Stimulated activated effector memory CD8-positive, alpha-beta T cell treated with anti-CD3 and anti-CD28 coated beads, Interleukin-12 subunit alpha, Interleukin-12 subunit beta, amount 100 ng/mL, for 72 hours (primary cell): ENCODE data around the gene THOC5.
"Not testable (repeated sequence)": the region's sequence is repeated elsewhere in the genome, so short reads cannot be mapped to it uniquely, and the experiment has no call there.

Experiments used
- ATAC-seq: fragments of 150-1000 bp; cut with Tn5 transposase; 2 replicates; pipeline ENCODE4 v1.10.0; 2021
- DNase-seq, 2 donors: peaks; one replicate each; pipeline ENCODE4 v3.0.0; 2021 to 2022; ENCODE audit warnings: low spot score in 2 of 2
- H3K27ac Mint-ChIP-seq: one replicate; pipeline ENCODE4 v1.8.0; 2022; ENCODE audit warnings: mild to moderate bottlenecking, mixed read lengths
- H3K36me3 Mint-ChIP-seq: one replicate; pipeline ENCODE4 v1.8.0; 2022; ENCODE audit warnings: mild to moderate bottlenecking, mixed read lengths
- H3K4me1 Mint-ChIP-seq: one replicate; pipeline ENCODE4 v1.8.0; 2022; ENCODE audit warnings: mixed read lengths
- H3K4me3 Mint-ChIP-seq: one replicate; pipeline ENCODE4 v1.8.0; 2022; ENCODE audit warnings: mild to moderate bottlenecking, mixed read lengths
- H3K9me3 Mint-ChIP-seq: one replicate; pipeline ENCODE4 v1.8.0; 2022; ENCODE audit warnings: mixed read lengths

Gene THOC5

GRCh38 chr22:29553351-29554224 is at the start of gene THOC5:
Gene THOC5, minus strand, starts transcription at chr22:29553757. Its CDS starts 4,610 bp downstream, at chr22:29549147.
- Mint-ChIP-seq H3K4me1 (peaks cover 27% of the 10 kb centered on the region), H3K27ac (peak within 1 kb of the TSS; percentile 92), H3K9me3 (no peaks in the 10 kb centered on the region), H3K4me3 (peak within 1 kb of the TSS; percentile 85), H3K36me3 (peaks cover 46% of the 10 kb centered on the region)
- DNase-seq (peak; percentile 73 to 95), ATAC-seq (peak; percentile 99)

GRCh38 chr22:29598684-29599020 is 45.1 kb upstream of the THOC5 start:
- ATAC-seq (no peak), DNase-seq (no peak)
- H3K4me1 Mint-ChIP-seq: peaks cover 5% of the 10 kb centered on the region
- H3K27ac Mint-ChIP-seq: no peak overlapping the region
- no peaks in the 10 kb centered on the region for H3K36me3 Mint-ChIP-seq
- no peaks in the 10 kb centered on the region for H3K9me3 Mint-ChIP-seq
- no peak overlapping the region for H3K4me3 Mint-ChIP-seq

- H3K4me1 Mint-ChIP-seq, DNase-seq, H3K36me3 Mint-ChIP-seq, H3K4me3 Mint-ChIP-seq, H3K27ac Mint-ChIP-seq, H3K9me3 Mint-ChIP-seq, ATAC-seq: not testable (repeated sequence)
Measured at GRCh38 chr22:29597871-29598683, 44.5 kb upstream of the THOC5 start.

- Mint-ChIP-seq H3K9me3 (no peaks in the 10 kb centered on the region), H3K4me3 (no peak overlapping the region)
Measured at GRCh38 chr22:29596408-29596807, 42.9 kb upstream of the THOC5 start.

GRCh38 chr22:29594447-29594846 is 40.9 kb upstream of the THOC5 start:
- H3K36me3 Mint-ChIP-seq, ATAC-seq, H3K4me1 Mint-ChIP-seq, H3K9me3 Mint-ChIP-seq, H3K4me3 Mint-ChIP-seq, DNase-seq, H3K27ac Mint-ChIP-seq: not testable (repeated sequence)

More at GRCh38 chr22:29596408-29596807, 42.9 kb upstream of the THOC5 start:
- DNase-seq (no peak), ATAC-seq (no peak)
- H3K4me1 Mint-ChIP-seq: no peaks in the 10 kb centered on the region
- no peaks in the 10 kb centered on the region for H3K36me3 Mint-ChIP-seq
- H3K27ac Mint-ChIP-seq: no peak overlapping the region

GRCh38 chr22:29593923-29594322 is 40.4 kb upstream of the THOC5 start:
- Mint-ChIP-seq H3K9me3 (no peaks in the 10 kb centered on the region), H3K4me3 (no peak overlapping the region), H3K36me3 (no peaks in the 10 kb centered on the region), H3K27ac (no peak overlapping the region), H3K4me1 (peaks cover 8% of the 10 kb centered on the region)
- DNase-seq (no peak), ATAC-seq (no peak)

- no peak overlapping the region for H3K27ac Mint-ChIP-seq
- H3K4me1 Mint-ChIP-seq: peaks cover 8% of the 10 kb centered on the region
- DNase-seq: no peak
- H3K4me3 Mint-ChIP-seq: no peak overlapping the region
- ATAC-seq: peak; percentile 41
- H3K9me3 Mint-ChIP-seq: no peaks in the 10 kb centered on the region
- no peaks in the 10 kb centered on the region for H3K36me3 Mint-ChIP-seq
Measured at GRCh38 chr22:29587938-29588699, 34.6 kb upstream of the THOC5 start.

- ATAC-seq, H3K36me3 Mint-ChIP-seq, DNase-seq, H3K9me3 Mint-ChIP-seq, H3K4me3 Mint-ChIP-seq: not testable (repeated sequence)
- peaks cover 13% of the 10 kb centered on the region for H3K4me1 Mint-ChIP-seq
- peak overlapping the region; percentile 32 for H3K27ac Mint-ChIP-seq
Measured at GRCh38 chr22:29586193-29586705, 32.7 kb upstream of the THOC5 start.

GRCh38 chr22:29584975-29585374 is 31.4 kb upstream of the THOC5 start:
- Mint-ChIP-seq H3K4me3 (no peak overlapping the region), H3K27ac (no peak overlapping the region), H3K9me3 (no peaks in the 10 kb centered on the region), H3K36me3 (no peaks in the 10 kb centered on the region), H3K4me1 (peaks cover 18% of the 10 kb centered on the region)
- ATAC-seq (no peak), DNase-seq (no peak)

- peaks cover 21% of the 10 kb centered on the region for H3K4me1 Mint-ChIP-seq
Measured at GRCh38 chr22:29581799-29582198, 28.2 kb upstream of the THOC5 start.

GRCh38 chr22:29580200-29580810 is 26.7 kb upstream of the THOC5 start:
- Mint-ChIP-seq H3K4me1 (peaks cover 21% of the 10 kb centered on the region), H3K36me3 (peaks cover 4% of the 10 kb centered on the region), H3K9me3 (no peaks in the 10 kb centered on the region), H3K4me3 (peak overlapping the region; percentile 86), H3K27ac (peak overlapping the region; percentile 91)
- peak; percentile 9 for ATAC-seq
- DNase-seq: peak in 1 of 2 donors; percentile 55

More at GRCh38 chr22:29581799-29582198, 28.2 kb upstream of the THOC5 start:
- Mint-ChIP-seq H3K27ac (peak overlapping the region; percentile 91), H3K9me3 (no peaks in the 10 kb centered on the region), H3K36me3 (peaks cover 4% of the 10 kb centered on the region), H3K4me3 (peak overlapping the region; percentile 86)
- DNase-seq (no peak), ATAC-seq (no peak)

GRCh38 chr22:29578462-29579200 is 25.1 kb upstream of the THOC5 start:
- no peaks in the 10 kb centered on the region for H3K9me3 Mint-ChIP-seq

GRCh38 chr22:29574762-29575450 is 21.3 kb upstream of the THOC5 start:
- Mint-ChIP-seq H3K27ac (no peak overlapping the region), H3K4me3 (no peak overlapping the region), H3K9me3 (no peaks in the 10 kb centered on the region), H3K36me3 (peaks cover 15% of the 10 kb centered on the region), H3K4me1 (peaks cover 9% of the 10 kb centered on the region)
- DNase-seq (no peak), ATAC-seq (no peak)

More at GRCh38 chr22:29578462-29579200, 25.1 kb upstream of the THOC5 start:
- no peak for ATAC-seq
- Mint-ChIP-seq H3K36me3 (peaks cover 8% of the 10 kb centered on the region), H3K27ac (no peak overlapping the region), H3K4me3 (no peak overlapping the region), H3K4me1 (peaks cover 21% of the 10 kb centered on the region)
- DNase-seq: no peak
